Ascending aorta (tissue), 2 donors: Measurements from ENCODE around the gene CDR2. TPM values are rescaled to one million over a fixed set of nuclear protein-coding genes. Genes with fewer than 3 reads are reported as not detected.
"Not testable (repeated sequence)": the region's sequence is repeated elsewhere in the genome, so short reads cannot be mapped to it uniquely, and the experiment has no call there.

ENCODE experiments used
- DNase-seq, 2 donors: peaks; one replicate each; pipeline ENCODE4 v3.0.0-alpha.2; 2019; ENCODE audit warnings: low spot score in 2 of 2
- H3K27ac ChIP-seq, 2 donors: fragments of 200-600 bp; sonication (generic); one replicate each; pipeline ENCODE4 v1.5.1; 2016 to 2017; ENCODE audit warnings: mild to moderate bottlenecking in 1 of 2
- H3K27me3 ChIP-seq: fragments of 200-600 bp; sonication (generic); one replicate; pipeline ENCODE4 v1.5.1; 2017
- H3K36me3 ChIP-seq, 2 donors: fragments of 200-600 bp; sonication (generic); one replicate each; pipeline ENCODE4 v1.5.1; 2016
- H3K4me1 ChIP-seq, 2 donors: fragments of 200-600 bp; sonication (generic); one replicate each; pipeline ENCODE4 v1.5.1; 2016 to 2017; ENCODE audit warnings: mild to moderate bottlenecking in 1 of 2
- H3K4me3 ChIP-seq, 2 donors: fragments of 200-600 bp; sonication (generic); one replicate each; pipeline ENCODE4 v1.5.1; 2016 to 2017; ENCODE audit warnings: mild to moderate bottlenecking in 1 of 2
- H3K9me3 ChIP-seq, 2 donors: fragments of 200-600 bp; sonication (generic); one replicate each; pipeline ENCODE4 v1.5.1; 2016
- CTCF ChIP-seq, 3 experiments: fragments of 200-600 bp in 2 of 3; fragments of 450-650 bp in 1 of 3; sonication (generic) in 2 of 3; IDR thresholded peaks; one replicate each; pipeline ENCODE4 v1.5.1; 2016 to 2019; ENCODE audit warnings: antibody characterized with exemption in 3 of 3, mild to moderate bottlenecking in 1 of 3, moderate library complexity in 1 of 3
- intact Hi-C: fragments of 100-400 bp; cut with DNase I; formaldehyde crosslinking; loops from one replicate; pipeline ENCODE4 v1.15.1; 2023
- total RNA-seq: library from RNA; depleted of rRNA; stranded (reverse); fragments of >200 nt; gene quantifications from one replicate; pipeline ENCODE4 v1.1.0, GENCODE V29; 2016

The CDR2 gene
- total RNA-seq, 1 donor from 2014 or later = 36.3 TPM

- H3K36me3 ChIP-seq = no peaks in the 10 kb centered on the region
- H3K27me3 ChIP-seq = no peaks in the 10 kb centered on the region
- no peaks in the 10 kb centered on the region for H3K9me3 ChIP-seq
- no peak for TF ChIP-seq CTCF (IDR thresholded peaks at IDR 0.05)
- peaks cover 14 to 25% of the 10 kb centered on the region in 2 donors for H3K4me1 ChIP-seq
- DNase-seq = no peak
- peak overlapping the region; percentile 66 to 77 for H3K27ac ChIP-seq
- H3K4me3 ChIP-seq = peak overlapping the region in 1 of 2 donors; percentile 98
- intact Hi-C loops = loop anchor here (5.0 to 10.0 kb wide), 4 partner anchors 48 to 865 kb away; partner anchors contain the start of gene POLR3E
Observed at GRCh38 chr16:22370038-22370820, 4.2 kb downstream of the CDR2 start.

GRCh38 chr16:22369221-22369811 is 5.1 kb downstream of the CDR2 start:
- no peak for DNase-seq
- peaks cover 11 to 25% of the 10 kb centered on the region in 2 donors for H3K4me1 ChIP-seq
- peaks cover 3 to 4% of the 10 kb centered on the region in 2 donors for H3K36me3 ChIP-seq
- no peak for TF ChIP-seq CTCF (IDR thresholded peaks at IDR 0.05)
- no peak overlapping the region for H3K4me3 ChIP-seq
- H3K27me3 ChIP-seq = no peaks in the 10 kb centered on the region
- peak overlapping the region; percentile 66 to 72 for H3K27ac ChIP-seq
- H3K9me3 ChIP-seq = no peaks in the 10 kb centered on the region
- intact Hi-C loops = no loop called here

GRCh38 chr16:22368200-22368826 is 6.1 kb downstream of the CDR2 start:
- DNase-seq, H3K27me3 ChIP-seq, intact Hi-C loops, H3K9me3 ChIP-seq, H3K4me3 ChIP-seq: not testable (repeated sequence)
- peaks cover 11 to 25% of the 10 kb centered on the region in 2 donors for H3K4me1 ChIP-seq
- peaks cover 13 to 14% of the 10 kb centered on the region in 2 donors for H3K36me3 ChIP-seq
- H3K27ac ChIP-seq = peak overlapping the region in 1 of 2 donors; percentile 72

GRCh38 chr16:22366889-22367288 is 7.5 kb downstream of the CDR2 start:
- no peak overlapping the region for H3K27ac ChIP-seq
- no peaks in the 10 kb centered on the region for H3K9me3 ChIP-seq

GRCh38 chr16:22366371-22366770 is 8.0 kb downstream of the CDR2 start:
- no peaks in the 10 kb centered on the region for H3K27me3 ChIP-seq
- H3K27ac ChIP-seq = no peak overlapping the region
- no peak for DNase-seq
- no peak overlapping the region for H3K4me3 ChIP-seq
- no peak for TF ChIP-seq CTCF (IDR thresholded peaks at IDR 0.05)
- intact Hi-C loops = no loop called here
- H3K9me3 ChIP-seq = no peaks in the 10 kb centered on the region
- peaks cover 26% of the 10 kb centered on the region in 2 donors for H3K36me3 ChIP-seq
- H3K4me1 ChIP-seq = peaks cover 4 to 21% of the 10 kb centered on the region in 2 donors

More at GRCh38 chr16:22366889-22367288, 7.5 kb downstream of the CDR2 start:
- TF ChIP-seq CTCF (IDR thresholded peaks at IDR 0.05) = no peak
- peaks cover 4 to 21% of the 10 kb centered on the region in 2 donors for H3K4me1 ChIP-seq
- intact Hi-C loops = no loop called here
- peaks cover 24 to 26% of the 10 kb centered on the region in 2 donors for H3K36me3 ChIP-seq
- no peak overlapping the region for H3K4me3 ChIP-seq
- H3K27me3 ChIP-seq = no peaks in the 10 kb centered on the region
- DNase-seq = no peak

- Histone ChIP-seq H3K36me3 (peaks cover 26% of the 10 kb centered on the region in 2 donors), H3K27ac (no peak overlapping the region), H3K27me3 (no peaks in the 10 kb centered on the region), H3K9me3 (no peaks in the 10 kb centered on the region), H3K4me3 (no peak overlapping the region), H3K4me1 (peaks cover under 1 to 12% of the 10 kb centered on the region in 2 donors)
- no peak for DNase-seq
- no peak for TF ChIP-seq CTCF (IDR thresholded peaks at IDR 0.05)
- intact Hi-C loops = no loop called here
Observed at GRCh38 chr16:22364241-22364640, 10.2 kb downstream of the CDR2 start.
